HepG2 (cell line): ENCODE results near the gene AKAP10. TPM values are rescaled to one million over a fixed set of nuclear protein-coding genes. Genes with fewer than 3 reads are reported as not detected.

ENCODE experiments used
- CEBPG ChIP-seq: IDR thresholded peaks from 2 replicates; pipeline ENCODE4 v1.6.1; 2016
- FOXO1 ChIP-seq: sonication (generic); formaldehyde crosslinking; IDR thresholded peaks from 2 replicates; pipeline ENCODE4 v1.4.0; 2020; ENCODE audit warnings: missing genetic modification reagents
- GPN1 ChIP-seq: sonication (generic); formaldehyde crosslinking; IDR thresholded peaks from 2 replicates; pipeline ENCODE4 v1.5.1; 2020; ENCODE audit warnings: missing genetic modification reagents, borderline replicate concordance
- HDAC1 ChIP-seq: sonication (generic); formaldehyde crosslinking; IDR thresholded peaks from 2 replicates; pipeline ENCODE4 v1.5.1; 2020; ENCODE audit warnings: mild to moderate bottlenecking, missing genetic modification reagents
- KLF12 ChIP-seq: sonication (generic); formaldehyde crosslinking; IDR thresholded peaks from 2 replicates; pipeline ENCODE4 v1.4.0; 2020; ENCODE audit warnings: missing genetic modification reagents, borderline replicate concordance
- KMT2B ChIP-seq: IDR thresholded peaks from 2 replicates; pipeline ENCODE4 v1.6.1; 2016; ENCODE audit warnings: missing genetic modification reagents, missing compliant biosample characterization
- MAZ ChIP-seq, 2 experiments: sonication (generic) in 1 of 2; formaldehyde crosslinking in 1 of 2; IDR thresholded peaks; 2 replicates each; pipeline versions ENCODE4 v1.5.0 to v1.6.1; 2012 to 2020; ENCODE audit warnings: low read depth in 2 of 2, mild to moderate bottlenecking in 2 of 2, borderline replicate concordance in 1 of 2, improper control_type of control experiment in 1 of 2, low read length in 1 of 2, missing genetic modification reagents in 1 of 2, moderate library complexity in 1 of 2
- MTA3 ChIP-seq: sonication (generic); formaldehyde crosslinking; IDR thresholded peaks from 2 replicates; pipeline ENCODE4 v1.4.0; 2020; ENCODE audit warnings: missing genetic modification reagents
- PRPF4 ChIP-seq: fragments of 200-400 bp; formaldehyde crosslinking; IDR thresholded peaks from 2 replicates; pipeline ENCODE4 v1.6.1; 2016; ENCODE audit warnings: low read length, low read depth; ENCODE audit not compliant: poor library complexity, severe bottlenecking
- RBAK ChIP-seq: sonication (generic); formaldehyde crosslinking; IDR thresholded peaks from 2 replicates; pipeline ENCODE4 v1.5.1; 2020; ENCODE audit warnings: mild to moderate bottlenecking, missing genetic modification reagents
- SCMH1 ChIP-seq: sonication (generic); formaldehyde crosslinking; IDR thresholded peaks from 2 replicates; pipeline ENCODE4 v1.9.0; 2021; ENCODE audit warnings: missing genetic modification reagents, mild to moderate bottlenecking, borderline replicate concordance
- STAG1 ChIP-seq: sonication (generic); formaldehyde crosslinking; IDR thresholded peaks from 2 replicates; pipeline ENCODE4 v1.4.0; 2020; ENCODE audit warnings: missing genetic modification reagents
- SUZ12 ChIP-seq: fragments of 150-350 bp; IDR thresholded peaks from 2 replicates; pipeline ENCODE4 v1.6.1; 2014; ENCODE audit warnings: low read depth, low read length
- ZFY ChIP-seq: sonication (generic); formaldehyde crosslinking; IDR thresholded peaks from 2 replicates; pipeline ENCODE4 v1.4.0; 2020; ENCODE audit warnings: missing genetic modification reagents
- ZNF563 ChIP-seq: sonication (generic); formaldehyde crosslinking; IDR thresholded peaks from 2 replicates; pipeline ENCODE4 v1.8.0; 2022; ENCODE audit warnings: mild to moderate bottlenecking, moderate library complexity, missing genetic modification reagents
- ZNF577 ChIP-seq: sonication (generic); formaldehyde crosslinking; IDR thresholded peaks from 2 replicates; pipeline ENCODE4 v1.4.0; 2020; ENCODE audit warnings: mild to moderate bottlenecking, low read depth, missing genetic modification reagents, borderline replicate concordance
- ZNF589 ChIP-seq: sonication (generic); formaldehyde crosslinking; conservative IDR thresholded peaks from 2 replicates; pipeline ENCODE4 v1.8.0; 2022; ENCODE audit warnings: mild to moderate bottlenecking, moderate library complexity, missing genetic modification reagents
- polyA plus RNA-seq, 8 experiments: library from polyadenylated mRNA; depleted of rRNA in 3 of 8; stranded (reverse) in 7 of 8; unstranded in 1 of 8; fragments of >200 nt; fragmentation: Illumina TruSeq in 4 of 8; extraction: Trizol in 4 of 8; gene quantifications; 2 replicates each; pipeline versions ENCODE4 v1.2.1 to v1.2.3, GENCODE V29; 2011 to 2016; ENCODE audit warnings: low read depth in 4 of 8, missing spikeins in 1 of 8, mixed read lengths in 1 of 8; ENCODE audit not compliant: insufficient read depth in 1 of 8
- total RNA-seq, 5 experiments: library from RNA; depleted of rRNA; stranded (reverse); fragments of >200 nt; fragmentation: Illumina TruSeq; extraction: Trizol; gene quantifications; 2 replicates each; pipeline ENCODE4 v1.2.3, GENCODE V29; 2016; ENCODE audit warnings: low read depth in 1 of 5
- TF ChIP-seq, protein P1 (sequence below): IDR thresholded peaks from 2 replicates; pipeline ENCODE4 v1.6.1; 2012; ENCODE audit warnings: low read depth, low read length, improper control_type of control experiment
- TF ChIP-seq, protein P2 (sequence below): sonication (generic); formaldehyde crosslinking; conservative IDR thresholded peaks from 2 replicates; pipeline ENCODE4 v1.5.0; 2020; ENCODE audit warnings: missing genetic modification reagents
- TF ChIP-seq, protein P3 (sequence below): sonication (generic); formaldehyde crosslinking; IDR thresholded peaks from 2 replicates; pipeline ENCODE4 v1.9.0; 2022; ENCODE audit warnings: missing genetic modification reagents, mild to moderate bottlenecking, borderline replicate concordance
- TF ChIP-seq, protein P4 (sequence below): sonication (generic); formaldehyde crosslinking; IDR thresholded peaks from 2 replicates; pipeline ENCODE4 v1.4.0; 2020; ENCODE audit warnings: missing genetic modification reagents
- TF ChIP-seq, protein P5 (sequence below): sonication (generic); formaldehyde crosslinking; IDR thresholded peaks from 2 replicates; pipeline ENCODE4 v1.5.0; 2020; ENCODE audit warnings: missing genetic modification reagents

AKAP10 gene
- total and polyA plus RNA-seq, 2 of the 13 experiments (the other 11 are each of a cell fraction or from before 2014, with no cell fraction given), result 17.6 to 21.7 TPM

DNA sequence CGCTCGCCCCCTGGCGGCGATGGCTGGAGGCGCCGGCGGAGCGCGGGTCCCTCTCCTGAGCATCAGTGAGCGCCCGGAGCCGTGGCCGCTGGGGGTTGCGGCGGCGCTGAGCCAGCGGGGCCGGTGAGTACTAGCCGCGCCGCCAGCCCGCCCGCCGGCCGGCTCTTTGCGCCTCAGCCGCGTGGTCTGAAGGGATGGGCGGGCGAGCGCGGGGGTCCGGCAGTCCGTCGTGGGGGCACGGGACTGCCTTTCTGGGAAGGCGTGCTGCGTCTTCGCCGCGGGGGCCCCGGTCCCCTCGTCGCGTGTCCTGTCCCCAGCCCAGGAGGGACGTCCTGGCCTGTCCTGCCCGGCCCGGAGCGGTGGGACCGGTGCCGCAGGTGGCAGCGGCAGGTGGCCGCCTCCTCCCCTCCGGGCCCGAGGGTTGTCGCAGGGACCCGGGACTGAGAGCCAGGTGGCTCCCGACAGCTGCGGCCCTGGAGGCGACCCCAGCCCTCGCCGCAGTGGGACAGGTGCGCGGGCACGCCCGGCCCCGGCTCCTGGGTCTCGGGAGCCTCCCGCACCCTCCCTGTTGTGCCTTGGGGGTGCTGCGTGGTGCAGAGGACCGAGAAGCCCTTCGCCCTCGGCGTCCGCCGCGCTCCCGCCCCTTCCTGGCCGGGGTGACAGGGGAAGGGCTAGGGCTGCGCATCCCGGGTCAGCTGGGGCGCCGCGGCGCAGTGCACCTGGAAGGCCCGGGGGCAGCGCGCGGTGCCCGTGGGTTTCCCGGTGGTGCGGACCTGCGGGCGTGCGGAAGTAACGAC is 31.9 kb upstream of the AKAP10 start, which contains the start of gene SPECC1 (continued):
- TF ChIP-seq RBAK (CRISPR knock-in tag), result no peak
- 0 out of 2 replicates have a peak, but pooled peaks have one; percentile 27 for TF ChIP-seq STAG1 (CRISPR knock-in tag)
- TF ChIP-seq GPN1 (CRISPR knock-in tag), result no peak
- TF ChIP-seq, protein P1, sequence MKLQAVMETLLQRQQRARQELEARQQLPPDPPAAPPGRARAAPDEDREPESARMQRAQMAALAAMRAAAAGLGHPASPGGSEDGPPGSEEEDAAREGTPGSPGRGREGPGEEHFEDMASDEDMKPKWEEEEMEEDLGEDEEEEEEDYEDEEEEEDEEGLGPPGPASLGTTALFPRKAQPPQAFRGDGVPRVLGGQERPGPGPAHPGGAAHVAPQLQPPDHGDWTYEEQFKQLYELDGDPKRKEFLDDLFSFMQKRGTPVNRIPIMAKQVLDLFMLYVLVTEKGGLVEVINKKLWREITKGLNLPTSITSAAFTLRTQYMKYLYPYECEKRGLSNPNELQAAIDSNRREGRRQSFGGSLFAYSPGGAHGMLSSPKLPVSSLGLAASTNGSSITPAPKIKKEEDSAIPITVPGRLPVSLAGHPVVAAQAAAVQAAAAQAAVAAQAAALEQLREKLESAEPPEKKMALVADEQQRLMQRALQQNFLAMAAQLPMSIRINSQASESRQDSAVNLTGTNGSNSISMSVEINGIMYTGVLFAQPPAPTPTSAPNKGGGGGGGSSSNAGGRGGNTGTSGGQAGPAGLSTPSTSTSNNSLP, result 0 out of 2 replicates have a peak, but pooled peaks have one; percentile 26
- TF ChIP-seq KLF12 (CRISPR knock-in tag), result no peak
- TF ChIP-seq SCMH1 (CRISPR knock-in tag), result no peak
- TF ChIP-seq MAZ (IDR thresholded peaks at IDR 0.05; ENCODE audit: borderline replicate concordance, low read depth, low read length), result no peak
- peak; percentile 71; the same call in 1 of the 2 replicates for TF ChIP-seq MAZ (CRISPR knock-in tag; IDR thresholded peaks at IDR 0.05; ENCODE audit: low read depth)
- peak; percentile 58; the same call in 1 of the 2 replicates for TF ChIP-seq SUZ12
- TF ChIP-seq ZNF589 (CRISPR knock-in tag), result no peak
- TF ChIP-seq, protein P2, sequence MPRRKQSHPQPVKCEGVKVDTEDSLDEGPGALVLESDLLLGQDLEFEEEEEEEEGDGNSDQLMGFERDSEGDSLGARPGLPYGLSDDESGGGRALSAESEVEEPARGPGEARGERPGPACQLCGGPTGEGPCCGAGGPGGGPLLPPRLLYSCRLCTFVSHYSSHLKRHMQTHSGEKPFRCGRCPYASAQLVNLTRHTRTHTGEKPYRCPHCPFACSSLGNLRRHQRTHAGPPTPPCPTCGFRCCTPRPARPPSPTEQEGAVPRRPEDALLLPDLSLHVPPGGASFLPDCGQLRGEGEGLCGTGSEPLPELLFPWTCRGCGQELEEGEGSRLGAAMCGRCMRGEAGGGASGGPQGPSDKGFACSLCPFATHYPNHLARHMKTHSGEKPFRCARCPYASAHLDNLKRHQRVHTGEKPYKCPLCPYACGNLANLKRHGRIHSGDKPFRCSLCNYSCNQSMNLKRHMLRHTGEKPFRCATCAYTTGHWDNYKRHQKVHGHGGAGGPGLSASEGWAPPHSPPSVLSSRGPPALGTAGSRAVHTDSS, result 0 out of 2 replicates have a peak, but pooled peaks have one; percentile 13
- TF ChIP-seq, protein P3, sequence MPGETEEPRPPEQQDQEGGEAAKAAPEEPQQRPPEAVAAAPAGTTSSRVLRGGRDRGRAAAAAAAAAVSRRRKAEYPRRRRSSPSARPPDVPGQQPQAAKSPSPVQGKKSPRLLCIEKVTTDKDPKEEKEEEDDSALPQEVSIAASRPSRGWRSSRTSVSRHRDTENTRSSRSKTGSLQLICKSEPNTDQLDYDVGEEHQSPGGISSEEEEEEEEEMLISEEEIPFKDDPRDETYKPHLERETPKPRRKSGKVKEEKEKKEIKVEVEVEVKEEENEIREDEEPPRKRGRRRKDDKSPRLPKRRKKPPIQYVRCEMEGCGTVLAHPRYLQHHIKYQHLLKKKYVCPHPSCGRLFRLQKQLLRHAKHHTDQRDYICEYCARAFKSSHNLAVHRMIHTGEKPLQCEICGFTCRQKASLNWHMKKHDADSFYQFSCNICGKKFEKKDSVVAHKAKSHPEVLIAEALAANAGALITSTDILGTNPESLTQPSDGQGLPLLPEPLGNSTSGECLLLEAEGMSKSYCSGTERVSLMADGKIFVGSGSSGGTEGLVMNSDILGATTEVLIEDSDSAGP, result peak; percentile 19; the same call in 1 of the 2 replicates
- no peak for TF ChIP-seq MTA3 (CRISPR knock-in tag)
- peak; percentile 51; the same call in 1 of the 2 replicates for TF ChIP-seq HDAC1 (CRISPR knock-in tag)
- TF ChIP-seq, protein P4, sequence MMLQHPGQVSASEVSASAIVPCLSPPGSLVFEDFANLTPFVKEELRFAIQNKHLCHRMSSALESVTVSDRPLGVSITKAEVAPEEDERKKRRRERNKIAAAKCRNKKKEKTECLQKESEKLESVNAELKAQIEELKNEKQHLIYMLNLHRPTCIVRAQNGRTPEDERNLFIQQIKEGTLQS (CRISPR knock-in tag), result 0 out of 2 replicates have a peak, but pooled peaks have one; percentile 19
- no peak for TF ChIP-seq CEBPG
- TF ChIP-seq, protein P5, sequence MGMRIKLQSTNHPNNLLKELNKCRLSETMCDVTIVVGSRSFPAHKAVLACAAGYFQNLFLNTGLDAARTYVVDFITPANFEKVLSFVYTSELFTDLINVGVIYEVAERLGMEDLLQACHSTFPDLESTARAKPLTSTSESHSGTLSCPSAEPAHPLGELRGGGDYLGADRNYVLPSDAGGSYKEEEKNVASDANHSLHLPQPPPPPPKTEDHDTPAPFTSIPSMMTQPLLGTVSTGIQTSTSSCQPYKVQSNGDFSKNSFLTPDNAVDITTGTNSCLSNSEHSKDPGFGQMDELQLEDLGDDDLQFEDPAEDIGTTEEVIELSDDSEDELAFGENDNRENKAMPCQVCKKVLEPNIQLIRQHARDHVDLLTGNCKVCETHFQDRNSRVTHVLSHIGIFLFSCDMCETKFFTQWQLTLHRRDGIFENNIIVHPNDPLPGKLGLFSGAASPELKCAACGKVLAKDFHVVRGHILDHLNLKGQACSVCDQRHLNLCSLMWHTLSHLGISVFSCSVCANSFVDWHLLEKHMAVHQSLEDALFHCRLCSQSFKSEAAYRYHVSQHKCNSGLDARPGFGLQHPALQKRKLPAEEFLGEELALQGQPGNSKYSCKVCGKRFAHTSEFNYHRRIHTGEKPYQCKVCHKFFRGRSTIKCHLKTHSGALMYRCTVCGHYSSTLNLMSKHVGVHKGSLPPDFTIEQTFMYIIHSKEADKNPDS (CRISPR knock-in tag), result no peak
- TF ChIP-seq PRPF4, result no peak
- no peak for TF ChIP-seq KMT2B
- TF ChIP-seq FOXO1 (CRISPR knock-in tag), result peak; percentile 9; the same call in 1 of the 2 replicates
- TF ChIP-seq ZNF577, result no peak
- TF ChIP-seq ZNF563 (CRISPR knock-in tag), result no peak
- peak; percentile 58 for TF ChIP-seq ZFY (CRISPR knock-in tag)
